HK-2 (cell line): ENCODE measurements around the gene AKAP8.
"Not testable (repeated sequence)": the region's sequence is repeated elsewhere in the genome, so short reads cannot be mapped to it uniquely, and the experiment has no call there.

Experiments
- DNase-seq: peaks from one replicate; pipeline ENCODE4 v3.0.0-alpha.2; 2018; ENCODE audit not compliant: unreplicated experiment

The AKAP8 gene

GRCh38 chr19:15373644-15374043, 5.9 kb downstream of the AKAP8 start:
- DNase-seq, result no peak

GRCh38 chr19:15372891-15373301, 6.7 kb downstream of the AKAP8 start:
- DNase-seq, result no peak

GRCh38 chr19:15372470-15372869, 7.1 kb downstream of the AKAP8 start:
- no peak for DNase-seq

- no peak for DNase-seq
These were observed 7.7 kb downstream of the AKAP8 start for GRCh38 chr19:15371786-15372380.

- no peak for DNase-seq
These were observed 8.5 kb downstream of the AKAP8 start for GRCh38 chr19:15371119-15371518.

GRCh38 chr19:15369594-15369891, 10.0 kb downstream of the AKAP8 start:
- DNase-seq, result no peak

GRCh38 chr19:15368798-15369593, 10.6 kb downstream of the AKAP8 start:
- no peak for DNase-seq

- DNase-seq, result no peak
These were observed 11.4 kb downstream of the AKAP8 start for GRCh38 chr19:15368051-15368632.

- no peak for DNase-seq
These were observed 12.1 kb downstream of the AKAP8 start for GRCh38 chr19:15367439-15367838.

GRCh38 chr19:15365264-15365663, 14.3 kb downstream of the AKAP8 start:
- no peak for DNase-seq

- DNase-seq, result not testable (repeated sequence)
These were observed 15.8 kb downstream of the AKAP8 start for GRCh38 chr19:15363791-15364190.

- DNase-seq, result not testable (repeated sequence)
These were observed 16.5 kb downstream of the AKAP8 start for GRCh38 chr19:15363048-15363447.

- DNase-seq, result not testable (repeated sequence)
These were observed 19.6 kb downstream of the AKAP8 start for GRCh38 chr19:15360015-15360414.

- no peak for DNase-seq
These were observed 20.7 kb downstream of the AKAP8 start for GRCh38 chr19:15358918-15359317.

- no peak for DNase-seq
These were observed 21.7 kb downstream of the AKAP8 start for GRCh38 chr19:15357906-15358305.

GRCh38 chr19:15354566-15355296, 24.9 kb downstream of the AKAP8 start:
- DNase-seq, result no peak

- no peak for DNase-seq
These were observed 25.7 kb downstream of the AKAP8 start for GRCh38 chr19:15353908-15354307.

- not testable (repeated sequence) for DNase-seq
These were observed 27.1 kb downstream of the AKAP8 start for GRCh38 chr19:15352535-15352934.

- not testable (repeated sequence) for DNase-seq
These were observed 38.3 kb downstream of the AKAP8 start for GRCh38 chr19:15341328-15341727.

- no peak for DNase-seq
These were observed 39.5 kb downstream of the AKAP8 start for GRCh38 chr19:15340086-15340485.

- no peak for DNase-seq
These were observed 42.4 kb downstream of the AKAP8 start for GRCh38 chr19:15337202-15337601.

GRCh38 chr19:15335992-15336391, 43.6 kb downstream of the AKAP8 start:
- not testable (repeated sequence) for DNase-seq
